Lung (tissue), 12 donors: ENCODE measurements around the gene ASAP2. TPM values are rescaled to one million over a fixed set of nuclear protein-coding genes. Genes with fewer than 3 reads are reported as not detected.

Experiments
- ATAC-seq: fragments of 200-7000 bp; cut with Tn5 transposase; one replicate; pipeline ENCODE4 v1.9.1; 2020; ENCODE audit warnings: moderate number of reproducible peaks; ENCODE audit not compliant: insufficient read depth, low FRiP score
- DNase-seq, 3 donors: peaks; one replicate each; pipeline ENCODE4 v3.0.0-alpha.2; 2013 to 2017
- H3K27ac ChIP-seq, 2 donors: one replicate each; pipeline ENCODE4 v1.5.1; 2013; ENCODE audit warnings: mild to moderate bottlenecking in 2 of 2, moderate library complexity in 2 of 2, control low read depth in 1 of 2, inconsistent platforms in 1 of 2, low read depth in 1 of 2, low read length in 1 of 2
- H3K27me3 ChIP-seq, 3 donors: one replicate each; pipeline ENCODE4 v1.5.1; 2013; ENCODE audit warnings: low read length in 2 of 3; ENCODE audit not compliant: control insufficient read depth in 3 of 3, insufficient read depth in 3 of 3
- H3K36me3 ChIP-seq, 4 donors: one replicate each; pipeline ENCODE4 v1.5.1; 2013; ENCODE audit warnings: low read length in 4 of 4, mild to moderate bottlenecking in 1 of 4, moderate library complexity in 1 of 4; ENCODE audit not compliant: control insufficient read depth in 4 of 4, insufficient read depth in 4 of 4
- H3K4me1 ChIP-seq, 5 donors: one replicate each; pipeline ENCODE4 v1.5.1; 2013; ENCODE audit warnings: low read length in 5 of 5, mild to moderate bottlenecking in 2 of 5, moderate library complexity in 1 of 5; ENCODE audit not compliant: control insufficient read depth in 5 of 5, insufficient read depth in 5 of 5
- H3K4me3 ChIP-seq: one replicate; pipeline ENCODE4 v1.5.1; 2013; ENCODE audit warnings: mild to moderate bottlenecking, control low read depth, moderate library complexity
- H3K9ac ChIP-seq, 2 donors: one replicate each; pipeline ENCODE4 v1.5.1; 2013; ENCODE audit warnings: low read length in 2 of 2, control low read depth in 1 of 2; ENCODE audit not compliant: insufficient read depth in 1 of 2
- H3K9me3 ChIP-seq, 4 donors: one replicate each; pipeline ENCODE4 v1.5.1; 2013; ENCODE audit warnings: low read length in 3 of 4, mild to moderate bottlenecking in 1 of 4, moderate library complexity in 1 of 4; ENCODE audit not compliant: control insufficient read depth in 4 of 4, insufficient read depth in 3 of 4
- WGBS, 2 donors: extraction: QIAGEN DNeasy Blood & Tissue Kit; methylation state at CpG; one replicate each; pipeline ENCODE4 v1.1.7; 2013; 5-methylcytosine and 5-hydroxymethylcytosine counted together
- polyA plus RNA-seq, 2 donors: library from polyadenylated mRNA; stranded (reverse); fragments of 200-250 nt; gene quantifications; one replicate each; pipeline ENCODE4 v1.2.1, GENCODE V29; 2013
- total RNA-seq, 2 donors: library from RNA; depleted of rRNA in 1 of 2; stranded (reverse); fragments of >200 nt in 1 of 2; gene quantifications; one replicate each; pipeline ENCODE4 v1.2.1, GENCODE V29; 2014 to 2021
- TF ChIP-seq, protein P1 (sequence below): IDR thresholded peaks from 2 replicates; pipeline ENCODE4 v1.5.1; 2012; ENCODE audit warnings: mild to moderate bottlenecking; ENCODE audit errors: control extremely low read depth, extremely low read depth
- donor health status: control.
- donor health status: control.
- donor health status: Bipolar disorder and iron deficiency.
- donor health status: healthy.
- donor health status: DM: yes; HTN: yes; CAD: no.

Gene ASAP2
- total and polyA plus RNA-seq, 4 donors = 7.4 to 30.9 (median 17.0) TPM

DNA sequence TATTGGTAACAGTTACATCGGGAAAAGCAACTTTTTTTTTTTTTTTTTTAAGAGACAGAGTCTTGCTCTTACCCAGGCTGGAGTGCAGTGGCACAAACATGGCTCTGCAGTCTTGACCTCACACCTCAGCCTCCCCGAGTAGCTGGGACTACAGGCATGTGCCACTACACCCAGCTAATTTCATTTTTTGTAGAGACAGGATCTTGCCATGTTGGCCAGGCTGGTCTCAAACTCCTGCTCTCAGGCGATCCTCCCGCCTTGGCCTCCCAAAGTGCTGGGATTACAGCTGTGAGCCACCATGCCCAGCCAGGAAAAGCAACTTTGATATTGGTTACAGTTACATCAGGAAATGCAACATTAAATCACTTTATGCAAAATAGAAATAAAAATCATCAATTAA is 212.1 kb downstream of the ASAP2 start:
- WGBS, 2 donors = 90 to 91% methylated on average over 4 of the region's 4 CpGs
- peaks cover under 1 to 11% (median 7%) of the 10 kb centered on the region in 4 donors for H3K36me3 ChIP-seq
- no peak overlapping the region for H3K9ac ChIP-seq
- DNase-seq (no peak), ATAC-seq (no peak)
- no peaks in the 10 kb centered on the region for H3K9me3 ChIP-seq
- H3K27me3 ChIP-seq = no peaks in the 10 kb centered on the region
- H3K27ac ChIP-seq = no peak overlapping the region
- H3K4me3 ChIP-seq = no peak overlapping the region
- TF ChIP-seq, protein P1, sequence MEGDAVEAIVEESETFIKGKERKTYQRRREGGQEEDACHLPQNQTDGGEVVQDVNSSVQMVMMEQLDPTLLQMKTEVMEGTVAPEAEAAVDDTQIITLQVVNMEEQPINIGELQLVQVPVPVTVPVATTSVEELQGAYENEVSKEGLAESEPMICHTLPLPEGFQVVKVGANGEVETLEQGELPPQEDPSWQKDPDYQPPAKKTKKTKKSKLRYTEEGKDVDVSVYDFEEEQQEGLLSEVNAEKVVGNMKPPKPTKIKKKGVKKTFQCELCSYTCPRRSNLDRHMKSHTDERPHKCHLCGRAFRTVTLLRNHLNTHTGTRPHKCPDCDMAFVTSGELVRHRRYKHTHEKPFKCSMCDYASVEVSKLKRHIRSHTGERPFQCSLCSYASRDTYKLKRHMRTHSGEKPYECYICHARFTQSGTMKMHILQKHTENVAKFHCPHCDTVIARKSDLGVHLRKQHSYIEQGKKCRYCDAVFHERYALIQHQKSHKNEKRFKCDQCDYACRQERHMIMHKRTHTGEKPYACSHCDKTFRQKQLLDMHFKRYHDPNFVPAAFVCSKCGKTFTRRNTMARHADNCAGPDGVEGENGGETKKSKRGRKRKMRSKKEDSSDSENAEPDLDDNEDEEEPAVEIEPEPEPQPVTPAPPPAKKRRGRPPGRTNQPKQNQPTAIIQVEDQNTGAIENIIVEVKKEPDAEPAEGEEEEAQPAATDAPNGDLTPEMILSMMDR = no peak
- peaks cover 0 to 11% (median 8%) of the 10 kb centered on the region in 5 donors for H3K4me1 ChIP-seq

DNA sequence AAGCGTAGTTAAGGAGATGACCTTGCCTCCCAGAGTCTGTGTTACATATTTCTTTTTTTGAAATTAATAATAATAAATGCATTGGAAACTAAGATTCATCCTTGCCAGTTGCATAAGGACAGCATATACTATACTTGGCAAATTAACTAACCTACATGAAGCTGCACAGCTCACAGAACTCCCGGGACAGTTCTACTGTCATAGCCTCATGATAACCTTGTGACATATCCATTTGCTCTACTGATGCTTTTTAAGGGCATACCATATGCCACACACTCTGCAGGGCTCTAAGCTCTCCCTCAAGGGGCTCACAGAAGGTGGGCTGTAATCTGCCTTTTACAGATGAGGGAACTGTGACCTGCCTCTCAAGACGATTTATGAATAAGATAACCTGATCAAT is 212.9 kb downstream of the ASAP2 start:
- Histone ChIP-seq H3K9me3 (no peaks in the 10 kb centered on the region), H3K4me1 (peaks cover 0 to 17% (median 8%) of the 10 kb centered on the region in 5 donors), H3K27ac (no peak overlapping the region), H3K4me3 (no peak overlapping the region), H3K9ac (no peak overlapping the region), H3K27me3 (no peaks in the 10 kb centered on the region), H3K36me3 (peaks cover 0 to 11% (median 6%) of the 10 kb centered on the region in 4 donors)
- DNase-seq (no peak), ATAC-seq (no peak)
- TF ChIP-seq, protein P1 = no peak
- WGBS, 2 donors = 89% methylated on average over 3 of the region's 3 CpGs

DNA sequence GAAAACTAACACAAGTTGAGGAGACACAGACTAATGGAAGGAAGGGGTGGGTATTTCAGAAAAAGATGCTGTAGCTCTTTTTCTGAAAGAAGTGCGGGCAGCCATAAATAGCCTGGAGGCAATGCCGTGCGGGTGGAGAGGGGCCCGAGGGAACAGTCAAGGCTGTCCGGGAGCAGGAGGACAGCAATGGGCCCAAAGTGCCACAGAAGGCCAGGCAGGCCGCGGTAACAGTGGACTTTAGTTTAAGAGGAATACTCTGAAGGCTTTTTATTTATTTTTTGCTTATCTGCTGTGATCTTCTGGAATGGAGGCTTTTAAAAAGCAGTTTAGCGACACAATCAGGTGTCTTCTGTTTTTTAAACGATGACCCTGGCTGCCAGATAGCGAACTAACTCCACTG is 213.9 kb downstream of the ASAP2 start:
- no peak overlapping the region for H3K4me3 ChIP-seq
- H3K9ac ChIP-seq = no peak overlapping the region
- H3K36me3 ChIP-seq = peaks cover 0 to 10% (median 6%) of the 10 kb centered on the region in 4 donors
- H3K4me1 ChIP-seq = peaks cover 2 to 26% (median 8%) of the 10 kb centered on the region in 5 donors
- TF ChIP-seq, protein P1 = no peak
- H3K27me3 ChIP-seq = no peaks in the 10 kb centered on the region
- H3K27ac ChIP-seq = no peak overlapping the region
- no peak for ATAC-seq
- 91 to 95% methylated on average over 10 of the region's 10 CpGs for whole genome bisulfite sequencing, 2 donors
- DNase-seq = no peak
- no peaks in the 10 kb centered on the region for H3K9me3 ChIP-seq
